Measurements from ENCODE around the gene MALT1. TPM values are rescaled to one million over a fixed set of nuclear protein-coding genes. Genes with fewer than 3 reads are reported as not detected.

MALT1 gene
- total RNA-seq, 1 experiment from 2014 or later = 34.0 TPM

- Histone ChIP-seq H3K9me3 (ENCODE audit: control insufficient read depth, insufficient read depth, low read depth, low read length) (no peaks in the 10 kb centered on the region), H3K4me3 (ENCODE audit: low read depth in 2 of 2, low read length in 2 of 2) (no peak overlapping the region), H3K27me3 (ENCODE audit: control insufficient read depth, insufficient read depth, low read length) (no peaks in the 10 kb centered on the region), H3K4me1 (ENCODE audit: control insufficient read depth, insufficient read depth, low read length) (no peaks in the 10 kb centered on the region), H3K27ac (ENCODE audit: low read length) (no peak overlapping the region), H3K36me3 (ENCODE audit: control insufficient read depth, insufficient read depth, low read length) (peaks cover 2% of the 10 kb centered on the region; the same call in 1 of the 2 replicates)
- ChIA-PET CTCF (no interaction called here), POLR2A (no interaction called here)
- TF ChIP-seq CTCF (IDR thresholded peaks at IDR 0.05) (no peak), POLR2AphosphoS5 (IDR thresholded peaks at IDR 0.05; ENCODE audit: low read depth, low read length) (no peak)
- in situ Hi-C loops (cut with HindIII; ENCODE audit: low pct_unique_long_range_greater_than_20kb, low sequenced_read_pairs) (no loop called here), intact Hi-C loops (cut with micrococcal nuclease; ENCODE audit: unreplicated experiment) (no loop called here)
- BruUV-seq (replicated peaks) = no TSS peak
- ATAC-seq (no peak), DNase-seq (ENCODE audit: low read depth, low spot score) (no peak)
These were observed 23.0 kb downstream of the MALT1 start for GRCh38 chr18:58694221-58694620.

- ATAC-seq (no peak), DNase-seq (ENCODE audit: low read depth, low spot score) (no peak)
- TF ChIP-seq CTCF (IDR thresholded peaks at IDR 0.05) (no peak), TCF7L2 (IDR thresholded peaks at IDR 0.05; ENCODE audit: low read depth, low read length) (no peak), REST (IDR thresholded peaks at IDR 0.05; ENCODE audit: insufficient read depth in 1 of 2, low read depth in 2 of 2, low read length in 1 of 2) (no peak), POLR2AphosphoS5 (IDR thresholded peaks at IDR 0.05; ENCODE audit: low read depth, low read length) (no peak), SIN3A (IDR thresholded peaks at IDR 0.05; ENCODE audit: borderline replicate concordance, insufficient read depth, low read depth, low read length) (no peak)
- Histone ChIP-seq H3K27ac (ENCODE audit: low read length) (no peak overlapping the region), H3K9me3 (ENCODE audit: control insufficient read depth, insufficient read depth, low read depth, low read length) (no peaks in the 10 kb centered on the region), H3K4me1 (ENCODE audit: control insufficient read depth, insufficient read depth, low read length) (no peaks in the 10 kb centered on the region), H3K36me3 (ENCODE audit: control insufficient read depth, insufficient read depth, low read length) (peaks cover 2% of the 10 kb centered on the region; the same call in 1 of the 2 replicates), H3K27me3 (ENCODE audit: control insufficient read depth, insufficient read depth, low read length) (no peaks in the 10 kb centered on the region), H3K4me3 (ENCODE audit: low read depth in 2 of 2, low read length in 2 of 2) (no peak overlapping the region)
- no TSS peak for BruUV-seq (replicated peaks)
- CTCF ChIA-PET = no interaction called here
- POLR2A ChIA-PET = no interaction called here
- intact Hi-C loops (cut with micrococcal nuclease; ENCODE audit: unreplicated experiment) = no loop called here
- in situ Hi-C loops (cut with HindIII; ENCODE audit: low pct_unique_long_range_greater_than_20kb, low sequenced_read_pairs) = no loop called here
These were observed 23.6 kb downstream of the MALT1 start for GRCh38 chr18:58694720-58695468.
